ENCODE data around the gene SEMA5B. TPM values are rescaled to one million over a fixed set of nuclear protein-coding genes. Genes with fewer than 3 reads are reported as not detected.

Gene SEMA5B
- total and polyA plus RNA-seq, 9 of the 15 experiments (the other 6 are each of a cell fraction or from before 2014, with no cell fraction given): not detected

GRCh38 chr3:123066896-123067688 is 39.5 kb upstream of the SEMA5B start, which contains the start of gene PDIA5 (continued):
- TF ChIP-seq ZBTB7A (IDR thresholded peaks at IDR 0.05; ENCODE audit: borderline replicate concordance, control insufficient read depth, low read depth, low read length) (0 out of 2 replicates have a peak, but pooled peaks have one; percentile 35), CTBP1 (IDR thresholded peaks at IDR 0.05; ENCODE audit: borderline replicate concordance) (no peak), RBFOX2 (IDR thresholded peaks at IDR 0.05; ENCODE audit: low read depth, low read length) (peak; percentile 92), CREB1 (IDR thresholded peaks at IDR 0.05) (peak; percentile 43; the same call in 1 of the 2 replicates), CREB1 (CRISPR knock-in tag; IDR thresholded peaks at IDR 0.05) (0 out of 2 replicates have a peak, but pooled peaks have one; percentile 54), RAD51 (IDR thresholded peaks at IDR 0.05; ENCODE audit: borderline replicate concordance, low read depth) (no peak), YY1 (IDR thresholded peaks at IDR 0.05; ENCODE audit: borderline replicate concordance in 1 of 3, control insufficient read depth in 1 of 3, extremely low read depth in 1 of 3, insufficient read depth in 3 of 3, insufficient read length in 1 of 3, insufficient replicate concordance in 2 of 3, low read depth in 1 of 3, low read length in 2 of 3) (peak in 2 of 3 experiments; percentile 50 to 61), ZNF354B (CRISPR knock-in tag; IDR thresholded peaks at IDR 0.05) (no peak), BHLHE40 (IDR thresholded peaks at IDR 0.05; ENCODE audit: low read length) (peak; percentile 38), USF1 (CRISPR knock-in tag; IDR thresholded peaks at IDR 0.05) (peak; percentile 79), ZNF696 (CRISPR knock-in tag; conservative IDR thresholded peaks at IDR 0.05) (no peak), HCFC1 (IDR thresholded peaks at IDR 0.05; ENCODE audit: low read depth, low read length) (peak; percentile 93), VEZF1 (CRISPR knock-in tag; IDR thresholded peaks at IDR 0.05) (peak; percentile 70), JUN (IDR thresholded peaks at IDR 0.05; ENCODE audit: borderline replicate concordance, low read depth, low read length) (peak; percentile 53; the same call in 1 of the 2 replicates), JUN (CRISPR knock-in tag; IDR thresholded peaks at IDR 0.05; ENCODE audit: borderline replicate concordance) (no peak), SPI1 (IDR thresholded peaks at IDR 0.05; ENCODE audit: borderline replicate concordance, low read depth, low read length) (peak; percentile 56), MXI1 (IDR thresholded peaks at IDR 0.05; ENCODE audit: low read depth, low read length) (peak; percentile 90), PTRF (tag; IDR thresholded peaks at IDR 0.05) (no peak), KDM5B (IDR thresholded peaks at IDR 0.05; ENCODE audit: insufficient replicate concordance, low read depth, low read length) (peak; percentile 66), MYC (IDR thresholded peaks at IDR 0.05; ENCODE audit: low read depth, low read length) (peak; percentile 96), MYC (CRISPR knock-in tag; IDR thresholded peaks at IDR 0.05; ENCODE audit: borderline replicate concordance, low read depth) (no peak), RFX1 (IDR thresholded peaks at IDR 0.05) (no peak), RFX5 (IDR thresholded peaks at IDR 0.05; ENCODE audit: low read depth, low read length) (no peak), SFPQ (IDR thresholded peaks at IDR 0.05; ENCODE audit: low read depth, low read length) (no peak)

Measured in K562 (cell line).